ENCODE data around the gene SEMA4A.
"Not testable (repeated sequence)": the region's sequence is repeated elsewhere in the genome, so short reads cannot be mapped to it uniquely, and the experiment has no call there.

SEMA4A gene

GRCh38 chr1:156162430-156163037 is 9.1 kb downstream of the SEMA4A start:
- no peak for DNase-seq

DNA sequence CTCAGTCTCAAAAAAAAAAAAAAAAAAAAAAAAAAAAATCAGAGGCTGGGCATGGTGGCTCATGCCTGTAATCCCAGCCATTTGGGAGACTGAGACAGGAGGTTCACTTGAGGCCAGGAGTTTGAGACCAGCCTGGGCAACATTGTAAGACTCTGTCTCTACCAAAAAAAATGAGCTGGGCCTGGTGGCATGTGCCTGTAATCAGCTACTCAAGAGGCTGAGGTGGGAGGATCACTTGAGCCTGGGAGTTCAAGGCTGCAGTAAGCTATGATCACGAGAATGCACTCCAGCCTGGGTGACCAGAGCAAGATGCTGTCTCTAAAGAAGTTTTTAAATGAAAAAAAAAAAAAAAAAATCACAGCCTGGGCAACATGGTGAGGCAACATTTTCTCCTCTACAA is 10.3 kb downstream of the SEMA4A start:
- no peak for DNase-seq

DNA sequence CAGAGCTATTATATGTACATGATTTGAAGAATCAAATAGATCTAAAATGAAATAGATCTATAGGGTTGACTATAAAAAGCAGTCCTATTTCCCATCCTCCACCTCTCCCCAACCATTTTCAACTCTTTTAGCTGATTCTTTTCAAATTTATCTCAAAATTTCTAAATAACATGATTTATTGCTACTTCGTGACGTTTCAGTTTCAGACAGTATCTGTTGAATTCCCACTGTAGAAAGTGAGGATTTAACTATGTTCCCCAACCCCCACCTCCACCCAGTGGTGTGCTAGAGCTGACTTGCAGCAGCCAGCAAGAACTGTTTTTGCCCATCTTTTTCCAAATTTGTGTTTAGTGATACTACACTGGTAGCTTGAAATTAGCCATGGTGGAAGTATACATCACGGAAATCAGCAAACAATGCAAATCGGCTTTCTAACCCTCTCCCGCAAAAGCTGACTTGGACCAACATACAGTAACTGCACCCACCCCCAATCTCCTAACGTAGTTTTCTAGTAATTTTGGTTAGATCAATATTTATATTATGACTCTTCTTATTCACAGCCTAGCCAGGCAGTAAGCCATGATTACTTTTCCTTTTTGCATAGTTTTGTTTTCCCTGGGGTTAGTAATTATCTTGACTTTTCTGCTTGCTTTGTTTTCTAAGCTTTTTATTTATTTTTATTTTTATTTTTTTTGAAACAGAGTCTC is 10.9 kb downstream of the SEMA4A start:
- no peak for DNase-seq

DNA sequence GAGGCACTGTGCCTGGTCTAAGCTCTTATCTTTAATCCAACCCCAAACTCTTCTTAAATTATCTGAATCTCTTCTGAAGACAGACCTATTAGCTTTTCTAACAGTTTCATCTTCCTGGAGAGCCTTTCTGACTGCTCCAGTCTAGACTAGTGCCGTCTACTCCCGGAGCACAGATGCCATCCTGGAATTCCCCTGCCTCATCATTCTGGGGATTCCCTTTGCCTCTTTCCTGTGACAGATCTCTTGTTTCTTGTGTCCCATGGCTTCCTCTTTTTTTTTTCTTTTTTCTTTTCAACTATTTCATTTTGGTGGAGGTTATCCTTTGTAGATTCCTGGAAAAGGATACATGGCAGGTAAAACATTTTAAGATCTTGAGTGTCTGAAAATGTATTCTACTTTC is 11.7 kb downstream of the SEMA4A start:
- no peak for DNase-seq

- no peak for DNase-seq
Observed at GRCh38 chr1:156167536-156167935, 14.2 kb downstream of the SEMA4A start.

DNA sequence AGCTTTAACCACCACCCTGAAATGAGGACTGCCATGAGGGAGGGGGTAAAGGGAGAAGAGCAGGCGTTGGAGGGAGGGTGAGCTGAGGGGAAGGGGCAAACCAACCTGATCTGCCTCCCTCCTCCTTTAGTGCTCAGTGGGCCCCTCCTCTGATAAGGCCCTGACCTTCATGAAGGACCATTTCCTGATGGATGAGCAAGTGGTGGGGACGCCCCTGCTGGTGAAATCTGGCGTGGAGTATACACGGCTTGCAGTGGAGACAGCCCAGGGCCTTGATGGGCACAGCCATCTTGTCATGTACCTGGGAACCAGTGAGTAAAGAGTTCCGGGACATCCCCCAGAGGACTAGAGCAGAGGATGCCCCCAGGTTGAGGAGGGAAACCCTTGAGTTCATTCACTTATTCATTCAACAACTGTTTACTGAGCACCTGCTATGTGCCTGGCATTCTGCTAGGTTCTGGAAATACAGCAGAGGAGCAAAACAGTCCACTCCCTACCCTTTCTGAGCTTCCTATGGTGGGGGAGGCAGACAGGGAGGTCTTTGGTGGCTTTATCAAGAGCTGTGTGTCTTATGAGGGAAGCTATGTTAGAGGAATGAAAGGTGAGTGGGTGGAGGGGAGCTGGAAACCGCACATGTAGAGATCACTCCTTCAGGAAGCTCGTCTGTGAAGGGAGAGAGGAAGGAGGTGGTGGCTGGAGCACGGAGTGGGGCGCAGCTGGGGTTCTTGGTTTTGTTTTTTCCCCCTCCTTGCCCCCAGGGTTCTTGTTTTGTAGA is 19.5 kb downstream of the SEMA4A start:
- no peak for DNase-seq

- no peak for DNase-seq
Observed at GRCh38 chr1:156176610-156177210, 23.3 kb downstream of the SEMA4A start.

DNA sequence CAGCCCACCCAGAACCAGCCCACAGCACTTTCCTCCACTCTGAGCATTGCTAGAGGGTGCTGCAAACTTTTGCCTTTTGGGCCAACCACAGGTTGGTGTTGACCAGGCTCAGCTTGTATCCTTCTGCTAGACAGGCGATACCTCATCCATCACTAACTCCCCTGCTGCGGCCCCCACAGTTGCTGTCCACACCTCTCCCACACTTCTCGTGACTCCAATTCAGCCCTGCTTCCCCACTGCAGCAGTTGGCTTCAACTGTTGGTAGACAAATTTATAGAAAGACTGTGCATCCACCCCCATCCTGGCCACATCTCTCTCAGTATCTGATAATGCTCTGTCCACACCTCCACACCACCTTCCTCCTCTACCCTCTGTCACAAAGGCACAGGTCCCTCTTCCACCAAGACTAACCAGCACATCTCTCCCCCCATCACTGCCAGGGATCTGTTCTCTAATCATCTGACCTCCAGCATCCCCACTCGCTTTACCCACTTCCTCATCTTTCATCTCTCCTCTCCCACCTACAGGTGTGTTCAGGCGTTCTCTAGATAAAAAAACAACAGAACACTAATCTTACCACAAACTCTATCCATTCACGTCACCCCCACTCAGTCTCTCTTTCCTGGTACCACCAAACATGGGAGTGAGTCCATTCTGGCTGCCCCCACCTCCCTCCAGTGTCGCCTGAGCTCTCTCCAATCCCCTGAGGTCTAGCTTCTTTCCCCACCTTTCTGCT is 24.7 kb downstream of the SEMA4A start:
- no peak for DNase-seq

DNA sequence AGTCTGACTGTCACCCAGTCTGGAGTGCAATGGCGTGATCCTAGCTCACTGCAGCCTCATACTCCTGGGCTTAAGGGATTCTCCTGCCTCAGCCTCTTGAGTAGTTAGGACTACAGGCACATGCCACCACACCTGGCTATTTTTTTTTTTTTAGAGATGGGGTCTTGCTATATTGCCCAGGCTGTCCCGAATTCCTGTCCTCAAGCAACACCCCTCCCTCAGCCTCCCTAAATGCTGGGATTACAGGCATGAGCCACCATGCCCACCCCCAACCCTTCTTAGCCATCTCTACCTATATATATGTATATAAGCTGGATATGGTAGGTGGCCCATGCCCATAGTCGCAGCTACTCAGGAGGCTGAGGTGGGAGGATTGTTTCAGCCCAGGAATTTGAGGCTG is 27.1 kb downstream of the SEMA4A start:
- no peak for DNase-seq

- not testable (repeated sequence) for DNase-seq
Observed at GRCh38 chr1:156181391-156181924, 28.1 kb downstream of the SEMA4A start.

GRCh38 chr1:156182010-156182779 is 28.8 kb downstream of the SEMA4A start:
- DNase-seq: not testable (repeated sequence)

DNA sequence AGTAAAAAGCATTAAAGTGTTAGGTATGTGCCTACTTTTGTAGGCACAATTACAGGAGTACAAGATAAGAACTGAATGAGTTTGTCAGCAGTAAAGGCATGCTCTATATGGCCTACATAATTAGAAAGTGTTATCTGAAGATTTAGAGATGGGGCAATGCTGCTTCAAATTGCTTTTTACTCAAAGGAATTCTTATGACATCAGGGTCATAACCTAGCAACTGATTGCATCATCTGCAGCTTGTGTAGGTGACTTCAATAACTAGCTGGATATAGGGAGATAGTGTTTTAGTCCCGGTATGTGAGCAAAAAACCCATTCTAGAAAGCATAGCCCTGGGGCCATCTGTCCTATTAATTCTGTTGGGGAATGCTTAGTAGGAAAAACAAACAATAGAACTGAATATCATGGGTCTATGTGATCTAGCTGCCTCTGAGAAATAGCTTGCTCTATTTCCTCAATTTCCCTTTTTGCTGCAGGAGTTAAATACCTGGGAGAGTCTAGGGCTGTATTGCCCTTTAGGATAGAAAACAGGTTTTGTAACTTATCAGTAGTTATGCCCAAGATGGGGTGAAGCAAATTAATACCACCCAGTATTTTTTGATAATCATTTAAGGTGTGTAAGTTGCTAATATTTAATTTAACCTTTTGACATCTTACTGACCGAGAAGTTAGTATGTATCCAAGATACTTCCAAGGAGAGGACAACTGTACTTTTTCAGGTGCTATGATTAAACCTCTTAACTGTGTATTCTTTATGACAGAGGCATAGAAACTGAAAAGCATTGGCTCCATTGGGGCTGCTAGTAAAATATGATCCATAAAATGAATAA is 33.2 kb downstream of the SEMA4A start:
- DNase-seq: not testable (repeated sequence)

- DNase-seq: not testable (repeated sequence)
Observed at GRCh38 chr1:156190265-156190664, 36.9 kb downstream of the SEMA4A start.

GRCh38 chr1:156191292-156191964 is 38.0 kb downstream of the SEMA4A start:
- DNase-seq: no peak

GRCh38 chr1:156193208-156193487 is 39.8 kb downstream of the SEMA4A start:
- no peak for DNase-seq

GRCh38 chr1:156193488-156194299 is 40.3 kb downstream of the SEMA4A start, which contains the start of gene SLC25A44:
SLC25A44 (plus strand) TSS chr1:156194104; CDS start chr1:156199848, 5,744 bp downstream.
- DNase-seq: peak; percentile 100

DNA sequence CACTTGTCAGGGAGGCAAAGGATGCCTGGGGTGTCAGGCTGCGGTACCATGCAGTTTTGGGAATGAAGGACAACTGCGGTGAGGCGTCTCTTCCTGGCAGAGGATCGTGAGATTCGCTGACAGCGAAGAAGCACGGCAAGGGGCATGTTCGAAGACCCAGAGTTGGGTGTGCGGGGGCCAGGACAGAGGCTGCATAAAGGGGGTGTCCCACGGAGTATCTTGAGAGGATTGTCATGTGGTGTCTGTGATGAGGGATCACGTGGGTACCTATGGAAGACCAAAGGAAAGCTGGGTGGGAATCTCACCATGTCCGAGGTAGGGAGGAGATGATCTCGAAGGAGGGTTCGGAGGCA is 40.9 kb downstream of the SEMA4A start:
- DNase-seq: no peak

DNA sequence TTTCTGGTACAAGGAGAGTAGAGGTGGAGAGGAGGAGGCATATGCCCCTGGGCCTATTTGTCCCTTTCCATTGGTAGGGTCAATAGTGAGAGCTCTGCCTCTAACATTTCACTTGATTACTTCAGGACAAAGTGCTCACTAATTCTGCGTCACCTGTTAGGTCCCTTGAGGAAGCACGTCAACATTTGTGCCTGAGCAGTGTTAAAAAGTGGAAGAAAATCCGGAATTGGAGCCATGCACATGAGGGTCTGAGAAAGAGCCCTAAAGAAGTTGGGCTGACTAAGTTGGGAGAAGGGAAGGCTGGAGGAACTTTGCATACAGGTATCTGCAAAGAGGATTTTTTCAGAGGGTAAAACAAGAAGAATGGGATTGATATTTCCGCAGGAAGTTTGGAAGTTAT is 42.5 kb downstream of the SEMA4A start:
- DNase-seq: no peak

DNA sequence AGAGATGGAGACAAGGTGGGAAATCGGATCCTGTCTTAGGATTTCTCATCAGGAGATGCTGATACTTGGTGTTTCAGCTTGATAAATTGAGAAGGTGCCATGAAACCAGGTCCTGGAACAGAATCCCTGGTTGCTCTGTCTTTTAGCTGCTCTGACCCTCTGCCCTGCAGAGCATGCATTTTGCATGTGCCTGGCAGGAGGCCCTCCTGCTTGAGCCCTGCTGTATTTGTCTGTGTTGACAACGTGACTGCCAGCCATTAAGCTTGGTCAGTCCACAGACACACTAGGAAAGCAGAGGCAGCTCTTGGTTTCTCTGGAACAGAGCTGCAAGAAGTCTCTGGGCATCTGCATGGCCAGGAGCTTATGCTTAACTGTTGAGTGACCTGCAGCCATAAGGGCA is 43.1 kb downstream of the SEMA4A start:
- DNase-seq: no peak
